CD4-positive, alpha-beta T cell treated with Interleukin-6 at 100 ng/mL for 8 hours (primary cell): ENCODE measurements around the gene CDKAL1.

Experiments
- DNase-seq: peaks from one replicate; pipeline ENCODE4 v3.0.0-alpha.2; 2020; ENCODE audit warnings: mixed read lengths, low spot score

The CDKAL1 gene

GRCh38 chr6:20965276-20965675 lies 431.0 kb downstream of the CDKAL1 start:
- no peak for DNase-seq

GRCh38 chr6:20965915-20966314 lies 431.7 kb downstream of the CDKAL1 start:
- no peak for DNase-seq

GRCh38 chr6:20969551-20969950 lies 435.3 kb downstream of the CDKAL1 start:
- no peak for DNase-seq

- no peak for DNase-seq
These were observed 442.2 kb downstream of the CDKAL1 start for GRCh38 chr6:20976391-20976918.

GRCh38 chr6:20978151-20978614 lies 443.9 kb downstream of the CDKAL1 start:
- no peak for DNase-seq

DNA sequence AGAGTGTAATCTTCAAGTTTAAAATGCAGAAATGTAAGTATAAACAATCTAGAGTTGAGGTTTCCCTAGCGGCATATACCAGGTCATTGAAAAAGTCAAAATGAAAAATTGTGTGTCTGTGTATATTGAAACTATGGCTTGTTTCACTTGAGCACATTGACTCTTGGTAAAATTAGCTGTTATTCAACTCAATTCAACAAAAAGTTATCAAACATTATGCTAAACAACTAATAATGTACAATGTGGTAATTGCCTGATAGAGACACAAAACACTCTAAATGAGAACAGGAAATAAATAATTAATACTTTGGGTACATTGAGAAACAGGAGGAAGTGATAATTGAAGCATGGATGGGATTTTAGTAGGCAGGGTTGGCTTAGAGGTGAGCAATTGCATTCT lies 444.8 kb downstream of the CDKAL1 start:
- no peak for DNase-seq

DNA sequence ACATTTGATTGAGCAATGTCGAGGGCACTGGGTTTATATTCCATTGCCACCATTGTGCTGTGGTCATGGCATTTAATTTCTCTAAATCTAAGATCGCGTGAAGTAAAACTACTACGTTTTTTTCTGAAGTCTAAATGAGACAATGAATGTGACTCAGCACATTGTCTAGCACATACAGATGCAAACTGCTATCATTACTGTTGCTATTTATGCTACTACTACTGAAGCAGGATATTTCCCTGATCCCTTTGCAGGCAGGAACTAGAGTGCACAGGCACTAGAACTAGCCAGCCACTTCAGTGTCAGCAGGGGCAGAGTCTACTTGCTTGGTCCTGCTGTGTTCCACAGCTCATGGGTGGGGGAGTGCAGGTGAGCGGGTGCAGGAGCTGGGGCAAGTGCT lies 449.7 kb downstream of the CDKAL1 start:
- no peak for DNase-seq

DNA sequence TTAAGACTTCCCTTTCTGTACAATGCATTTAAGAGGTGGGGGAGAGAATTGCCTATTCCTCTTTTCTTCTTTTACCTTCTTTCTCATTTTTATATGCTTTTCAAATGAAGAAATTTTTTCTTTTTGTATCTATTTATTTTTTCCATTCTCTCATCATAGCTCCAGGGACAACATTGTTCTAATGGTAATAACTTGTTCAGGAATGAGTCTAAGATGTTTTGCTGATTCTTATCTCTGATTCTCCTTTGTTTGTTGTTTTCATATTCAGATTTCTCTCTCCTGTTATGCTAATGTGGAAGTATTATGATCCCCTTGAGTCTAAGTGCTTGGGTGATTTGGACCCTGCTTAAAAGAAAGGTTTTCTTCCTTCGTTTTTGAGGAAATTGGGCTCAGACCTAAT lies 451.6 kb downstream of the CDKAL1 start:
- no peak for DNase-seq

GRCh38 chr6:20991910-20992309 lies 457.7 kb downstream of the CDKAL1 start:
- DNase-seq: no peak

- DNase-seq: no peak
These were observed 461.8 kb downstream of the CDKAL1 start for GRCh38 chr6:20996099-20996498.

GRCh38 chr6:20997143-20997769 lies 463.0 kb downstream of the CDKAL1 start:
- DNase-seq: no peak

- DNase-seq: no peak
These were observed 463.5 kb downstream of the CDKAL1 start for GRCh38 chr6:20997770-20998147.

DNA sequence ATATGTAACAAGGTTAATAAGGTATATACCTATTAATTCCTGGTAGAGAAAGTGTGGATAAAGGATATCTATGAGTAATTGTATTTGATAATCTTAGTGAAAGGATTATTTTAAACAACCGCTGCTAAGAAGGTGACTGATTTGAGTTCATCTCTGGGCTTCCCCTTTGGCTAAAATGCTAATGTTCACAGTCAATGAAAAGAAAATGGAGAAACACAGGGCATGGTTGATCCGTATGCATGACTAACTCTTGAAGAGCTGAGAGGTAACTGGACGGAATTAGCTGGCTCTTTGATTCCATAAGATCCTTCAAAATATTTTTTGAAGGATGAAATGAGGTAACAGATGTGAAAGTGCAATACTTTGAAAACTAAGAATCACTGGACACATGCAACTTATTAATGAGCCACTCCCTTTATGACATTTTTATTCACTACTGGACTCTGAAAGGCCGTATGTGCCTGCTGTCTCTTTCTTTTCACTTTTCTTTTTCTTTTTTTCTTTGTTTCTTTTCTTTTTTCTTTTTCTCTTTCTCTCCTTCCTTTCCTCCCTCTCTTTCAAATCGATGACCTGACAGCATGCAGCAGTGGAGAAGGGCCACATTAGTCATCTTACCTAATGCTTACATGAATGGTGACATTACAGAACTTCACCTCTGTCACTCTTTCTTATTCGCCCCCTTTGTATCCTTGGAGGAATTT lies 464.6 kb downstream of the CDKAL1 start:
- no peak for DNase-seq

GRCh38 chr6:21000331-21000801 lies 466.1 kb downstream of the CDKAL1 start:
- DNase-seq: no peak

DNA sequence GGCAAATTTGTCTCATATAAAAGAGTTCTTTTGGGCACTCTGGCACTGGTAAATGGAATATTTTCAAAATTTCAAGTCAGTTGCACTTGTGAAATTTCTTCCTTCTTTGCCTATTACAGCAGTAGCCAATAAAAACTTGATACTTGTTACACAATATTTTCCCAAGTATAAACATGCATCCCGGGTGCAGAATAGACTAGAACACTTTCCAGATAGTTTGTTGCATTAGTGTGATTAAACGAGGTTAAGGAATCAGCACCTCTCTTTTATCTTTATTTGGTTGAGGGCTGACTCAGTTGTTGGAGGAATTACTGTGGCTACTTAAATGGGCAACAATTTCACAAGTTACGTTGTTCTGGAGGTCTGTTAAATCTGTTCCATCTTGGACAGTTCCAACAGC lies 467.5 kb downstream of the CDKAL1 start:
- DNase-seq: no peak

DNA sequence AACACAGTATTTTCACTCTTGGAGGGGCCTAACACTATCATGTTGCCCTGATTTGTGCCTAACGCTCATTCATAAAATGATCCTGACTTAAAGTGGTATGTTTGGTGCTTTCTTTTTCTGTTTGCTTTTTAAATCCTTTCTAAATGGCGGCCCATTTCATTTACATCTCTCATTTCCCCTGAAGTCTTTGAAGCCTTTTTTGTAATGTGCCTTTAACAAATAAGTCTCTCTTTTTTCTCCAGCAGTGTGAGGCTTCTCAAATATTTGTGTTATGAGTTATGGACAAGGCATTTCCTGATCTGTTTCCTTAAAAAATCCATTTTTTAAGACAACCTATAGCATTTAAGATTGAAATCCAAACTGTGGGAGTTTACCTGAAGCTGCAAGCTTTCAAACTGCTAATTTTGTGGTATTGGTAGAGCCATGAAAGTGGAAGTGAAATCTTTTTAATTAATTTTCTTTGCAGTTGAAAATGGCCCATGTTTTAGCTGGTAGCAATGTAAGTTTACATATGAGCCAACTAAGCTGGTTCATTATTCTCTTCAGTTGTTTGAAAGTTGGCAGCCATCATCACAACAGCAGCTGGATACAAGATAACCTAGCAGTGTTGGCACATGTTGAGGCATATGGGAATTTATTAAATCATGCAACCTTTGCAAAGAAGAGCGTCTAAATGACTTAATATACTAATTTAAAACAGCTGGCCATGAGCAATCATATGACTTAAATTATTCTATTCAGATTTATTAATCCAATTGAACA lies 469.7 kb downstream of the CDKAL1 start:
- no peak for DNase-seq

DNA sequence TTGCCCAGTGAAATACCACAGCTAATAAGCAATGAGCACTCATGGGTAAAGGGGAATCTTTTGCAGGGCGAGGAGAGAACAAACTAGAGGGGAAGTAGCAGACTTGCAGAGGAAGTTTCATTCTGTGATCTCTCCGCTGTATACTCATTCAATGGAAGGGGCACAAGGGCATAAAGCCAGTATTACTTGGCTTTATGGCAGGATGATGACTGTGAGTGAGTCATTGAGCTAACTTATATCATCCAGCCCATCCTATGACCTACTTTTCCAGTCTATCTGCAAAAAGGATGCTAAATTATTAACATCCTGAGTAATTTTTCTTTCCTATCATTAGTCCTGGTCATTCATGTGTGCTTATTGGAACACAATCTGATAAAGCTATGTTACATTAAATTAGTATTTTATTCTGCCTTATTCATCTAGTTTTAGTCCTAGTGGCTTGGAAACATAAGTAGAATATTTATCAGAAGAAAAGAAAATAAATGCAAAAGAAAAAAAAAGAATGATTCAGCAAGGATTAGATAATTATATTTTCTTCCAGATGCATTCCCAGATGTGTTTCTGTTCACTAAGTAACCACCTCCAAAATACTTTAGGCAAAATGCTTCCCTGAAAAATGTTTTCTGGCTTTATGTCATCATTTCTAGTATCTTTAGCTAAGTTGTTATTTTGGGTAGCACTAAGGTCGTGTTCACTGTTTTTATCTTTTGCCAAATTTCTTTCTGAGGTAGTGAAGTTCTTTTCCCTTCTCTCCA lies 471.7 kb downstream of the CDKAL1 start:
- no peak for DNase-seq

- no peak for DNase-seq
These were observed 485.4 kb downstream of the CDKAL1 start for GRCh38 chr6:21019614-21020013.

DNA sequence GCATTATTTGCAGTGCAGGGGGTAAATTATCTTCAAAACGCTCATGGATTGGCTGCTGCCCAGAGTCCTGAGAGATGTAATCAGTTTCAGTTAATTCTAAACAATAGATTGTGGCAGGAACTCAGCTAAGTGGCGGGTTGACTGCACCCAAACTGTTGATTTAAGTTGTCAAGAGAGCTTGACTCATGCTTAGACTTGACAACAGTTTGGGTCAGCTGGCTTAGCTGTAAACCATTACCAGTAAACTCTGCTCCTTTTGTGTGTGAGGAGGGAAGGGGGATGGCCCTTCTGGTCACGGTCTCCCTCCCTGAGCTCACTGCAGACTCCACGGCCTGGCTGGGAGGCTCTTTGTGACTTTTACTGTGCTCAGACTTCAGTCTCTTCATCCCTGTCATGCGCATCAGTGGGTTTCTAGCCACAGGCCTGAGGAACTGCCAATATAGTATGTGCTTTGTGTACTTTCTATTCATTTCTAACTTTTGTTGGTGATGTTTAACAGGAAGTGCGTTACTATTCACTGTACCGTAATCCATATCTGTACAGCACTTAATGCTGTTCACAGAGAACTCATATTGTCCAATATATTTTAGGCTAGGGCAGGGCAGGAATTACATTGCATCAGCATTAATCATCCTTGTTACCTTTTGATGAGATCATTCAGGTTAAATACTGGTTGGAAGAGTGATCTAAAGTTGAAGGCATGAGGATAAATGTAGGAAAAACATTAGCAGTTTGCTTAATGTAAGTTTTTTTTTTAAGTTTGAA lies 488.3 kb downstream of the CDKAL1 start:
- DNase-seq: no peak

DNA sequence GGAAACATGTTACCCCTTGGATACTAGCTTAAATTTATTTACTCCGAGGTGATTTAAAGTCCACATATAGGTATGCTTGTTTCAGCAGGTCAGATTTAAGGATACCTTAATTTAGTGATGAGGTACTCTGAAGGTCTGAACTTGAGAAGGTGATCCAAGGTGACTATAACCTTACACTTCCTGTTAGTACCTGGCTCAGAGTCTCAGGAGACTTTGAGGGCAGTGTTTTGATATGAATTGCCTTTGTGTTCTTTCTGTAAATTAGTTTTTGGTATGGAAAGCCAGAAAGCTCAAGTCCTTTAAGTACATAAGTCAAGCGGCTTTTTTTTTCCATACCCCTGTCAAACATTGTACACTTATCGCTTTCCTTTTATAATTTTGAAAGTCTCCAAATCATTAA lies 489.0 kb downstream of the CDKAL1 start:
- no peak for DNase-seq

DNA sequence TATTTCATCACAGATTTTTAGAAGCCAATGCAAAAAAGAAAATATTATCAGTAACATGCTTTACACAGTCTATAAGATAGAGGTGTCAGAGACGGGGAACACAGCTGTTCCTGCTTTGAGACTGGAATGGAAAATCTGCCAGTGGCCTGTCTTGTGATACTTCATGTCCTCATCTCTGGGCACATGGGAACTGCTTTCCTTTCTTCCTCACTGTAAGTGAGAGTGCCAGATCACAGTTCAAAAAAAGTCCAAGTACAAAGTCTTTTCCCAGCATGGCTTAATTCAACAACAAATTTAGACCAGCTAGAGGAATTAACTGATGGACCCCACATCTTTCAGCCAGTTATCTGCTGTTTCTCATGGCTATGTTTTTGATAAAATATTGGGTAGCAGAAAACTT lies 490.4 kb downstream of the CDKAL1 start:
- DNase-seq: no peak
